A549 (cell line): ENCODE data around the gene CD82. TPM values are rescaled to one million over a fixed set of nuclear protein-coding genes. Genes with fewer than 3 reads are reported as not detected.

Source experiments
- ATAC-seq, 2 experiments: fragments of 200-7000 bp in 1 of 2; fragments of >200 bp in 1 of 2; cut with Nextera tagmentation in 1 of 2; cut with Tn5 transposase in 1 of 2; 3 replicates each; pipeline versions ENCODE4 v1.8.0 to v1.9.1; 2018 to 2020; ENCODE audit warnings: mild to moderate bottlenecking in 1 of 2, moderate library complexity in 1 of 2
- CTCF ChIA-PET: fragments of 300-600 bp; sonication (Branson Sonifier 250); formaldehyde crosslinking; extraction: SDS; loops from one replicate; lab custom pipeline; 2021; ENCODE audit warnings: antibody characterized with exemption, inconsistent platforms; lab: Yijun Ruan, JAX
- POLR2A ChIA-PET: fragments of 350-600 bp; formaldehyde crosslinking; extraction: SDS; loops from one replicate; lab custom pipeline; 2021; ENCODE audit warnings: antibody characterized with exemption, inconsistent platforms; lab: Yijun Ruan, JAX
- DNase-seq, 2 experiments: peaks; one replicate each; pipeline versions ENCODE4 v3.0.0 to v3.0.0-alpha.2; 2011 to 2016; ENCODE audit warnings: low read depth in 1 of 2, low spot score in 1 of 2
- FAIRE-seq: peaks from 2 replicates; lab custom pipeline; 2011; peaks lifted over from hg19 to GRCh38; lab: Jason Lieb, UNC
- H3K27ac ChIP-seq, 2 experiments: fragments of >200 bp; sonication (Bioruptor Twin); formaldehyde crosslinking; 3 replicates each; pipeline ENCODE4 v1.5.1; 2016 to 2017
- H3K4me1 ChIP-seq: fragments of >200 bp; sonication (Bioruptor Twin); formaldehyde crosslinking; 3 replicates; pipeline ENCODE4 v1.6.1; 2016
- H3K4me2 ChIP-seq: fragments of >200 bp; sonication (Bioruptor Twin); formaldehyde crosslinking; 3 replicates; pipeline ENCODE4 v1.6.1; 2016
- H3K4me3 ChIP-seq: fragments of >200 bp; sonication (Bioruptor Twin); formaldehyde crosslinking; 3 replicates; pipeline ENCODE4 v1.5.1; 2016
- H3K9me3 ChIP-seq: fragments of >200 bp; sonication (Bioruptor Twin); formaldehyde crosslinking; 3 replicates; pipeline ENCODE4 v1.6.1; 2016
- CBX2 ChIP-seq: fragments of 200-600 bp; sonication (generic); IDR thresholded peaks from 2 replicates; pipeline ENCODE4 v1.6.1; 2016; ENCODE audit warnings: low read depth, mild to moderate bottlenecking, borderline replicate concordance
- CHD2 ChIP-seq: fragments of 150-350 bp; IDR thresholded peaks from 2 replicates; pipeline ENCODE4 v1.6.1; 2014; ENCODE audit warnings: low read length; ENCODE audit not compliant: partially characterized antibody
- CHD4 ChIP-seq: fragments of 200-600 bp; sonication (generic); IDR thresholded peaks from 2 replicates; pipeline ENCODE4 v1.6.1; 2016; ENCODE audit warnings: antibody characterized with exemption, mild to moderate bottlenecking, borderline replicate concordance
- EHF ChIP-seq: fragments of 250-450 bp; sonication (Bioruptor Pico); IDR thresholded peaks from 2 replicates; pipeline ENCODE4 v1.5.0; 2020; ENCODE audit warnings: mild to moderate bottlenecking
- EHMT2 ChIP-seq: fragments of 200-600 bp; sonication (generic); IDR thresholded peaks from 2 replicates; pipeline ENCODE4 v1.6.1; 2016; ENCODE audit warnings: antibody characterized with exemption, low read depth, mild to moderate bottlenecking, moderate library complexity
- FOXS1 ChIP-seq: fragments of 250-450 bp; sonication (Bioruptor Pico); IDR thresholded peaks from 2 replicates; pipeline ENCODE4 v1.5.0; 2020; ENCODE audit warnings: mild to moderate bottlenecking, moderate library complexity
- HOXB5 ChIP-seq: fragments of 250-450 bp; sonication (Bioruptor Pico); IDR thresholded peaks from 2 replicates; pipeline ENCODE4 v1.5.0; 2020; ENCODE audit warnings: mild to moderate bottlenecking, moderate library complexity
- JUN ChIP-seq, 2 experiments: fragments of >200 bp; sonication (Bioruptor Twin); formaldehyde crosslinking; IDR thresholded peaks; 2 replicates in 1 of 2; 3 replicates in 1 of 2; pipeline ENCODE4 v1.6.1; 2016 to 2017
- JUNB ChIP-seq: fragments of >200 bp; sonication (Bioruptor Twin); formaldehyde crosslinking; IDR thresholded peaks from 2 replicates; pipeline ENCODE4 v1.6.1; 2016
- KDM5A ChIP-seq: fragments of 200-600 bp; sonication (generic); IDR thresholded peaks from 2 replicates; pipeline ENCODE4 v1.6.1; 2016; ENCODE audit warnings: antibody characterized with exemption, mild to moderate bottlenecking
- MAZ ChIP-seq: fragments of 150-350 bp; IDR thresholded peaks from 2 replicates; pipeline ENCODE4 v1.6.1; 2014; ENCODE audit warnings: antibody characterized with exemption, low read depth, low read length, borderline replicate concordance
- MYC ChIP-seq: IDR thresholded peaks from 2 replicates; pipeline ENCODE4 v1.6.1; 2012; ENCODE audit warnings: mild to moderate bottlenecking, inconsistent platforms, low read length, improper control_type of control experiment, borderline replicate concordance
- NFE2L2 ChIP-seq: fragments of 150-350 bp; conservative IDR thresholded peaks from 2 replicates; pipeline ENCODE4 v1.6.1; 2014; ENCODE audit warnings: low read length
- NPAS2 ChIP-seq: fragments of 250-450 bp; sonication (Bioruptor Pico); IDR thresholded peaks from 2 replicates; pipeline ENCODE4 v1.8.0; 2022; ENCODE audit warnings: mild to moderate bottlenecking, moderate library complexity, borderline replicate concordance
- NR3C1 ChIP-seq: fragments of >200 bp; sonication (Bioruptor Twin); formaldehyde crosslinking; IDR thresholded peaks from 3 replicates; pipeline ENCODE4 v1.6.1; 2017
- PHF8 ChIP-seq: fragments of 200-600 bp; sonication (generic); IDR thresholded peaks from 2 replicates; pipeline ENCODE4 v1.6.1; 2016; ENCODE audit warnings: low read depth, mild to moderate bottlenecking, antibody characterized with exemption, moderate library complexity, borderline replicate concordance
- POLR2A ChIP-seq: IDR thresholded peaks from 2 replicates; pipeline ENCODE4 v1.6.1; 2012; ENCODE audit warnings: mild to moderate bottlenecking, low read length
- RFX5 ChIP-seq: fragments of 450-650 bp; IDR thresholded peaks from 2 replicates; pipeline ENCODE4 v1.7.1; 2014; ENCODE audit warnings: antibody characterized with exemption, mild to moderate bottlenecking, moderate library complexity
- TFCP2L1 ChIP-seq: fragments of 250-450 bp; sonication (Bioruptor Pico); IDR thresholded peaks from 2 replicates; pipeline ENCODE4 v1.5.0; 2021; ENCODE audit warnings: mild to moderate bottlenecking
- ZC3H11A ChIP-seq: fragments of 450-650 bp; IDR thresholded peaks from 2 replicates; pipeline ENCODE4 v1.6.1; 2014; ENCODE audit warnings: antibody characterized with exemption, mild to moderate bottlenecking
- ZFP36 ChIP-seq: fragments of 450-650 bp; IDR thresholded peaks from 2 replicates; pipeline ENCODE4 v1.6.1; 2014; ENCODE audit warnings: borderline replicate concordance; ENCODE audit not compliant: partially characterized antibody
- ZNF302 ChIP-seq: fragments of 250-450 bp; sonication (Bioruptor Pico); IDR thresholded peaks from 2 replicates; pipeline ENCODE4 v1.9.0; 2021; ENCODE audit warnings: inconsistent platforms, mild to moderate bottlenecking, moderate library complexity
- WGBS: methylation state at CpG from one replicate; pipeline ENCODE4 v1.1.6; 2017; ENCODE audit errors: missing lambda C conversion rate; 5-methylcytosine and 5-hydroxymethylcytosine counted together
- polyA plus RNA-seq, 4 experiments: library from polyadenylated mRNA; depleted of rRNA in 3 of 4; stranded (reverse); fragments of >200 nt; fragmentation: RNase III in 1 of 4; extraction: RNeasy Plus Mini Kit Qiagen cat#74134 plus additional on column Dnase treatment in 1 of 4; gene quantifications; 2 replicates in 3 of 4; 3 replicates in 1 of 4; pipeline ENCODE4 v1.2.3, GENCODE V29; 2011 to 2017
- TF ChIP-seq, protein P1 (sequence below): fragments of 250-450 bp; sonication (Bioruptor Pico); IDR thresholded peaks from 2 replicates; pipeline ENCODE4 v1.5.0; 2020; ENCODE audit warnings: low read depth, mild to moderate bottlenecking, moderate library complexity
- TF ChIP-seq, protein P2 (sequence below): fragments of >200 bp; sonication (Bioruptor Twin); formaldehyde crosslinking; IDR thresholded peaks from 3 replicates; pipeline ENCODE4 v1.6.1; 2016
- TF ChIP-seq, protein P3 (sequence below): fragments of 200-600 bp; sonication (generic); IDR thresholded peaks from 2 replicates; pipeline ENCODE4 v1.6.1; 2016; ENCODE audit warnings: antibody characterized with exemption, mild to moderate bottlenecking, moderate library complexity
- TF ChIP-seq, protein P4 (sequence below): IDR thresholded peaks from 2 replicates; pipeline ENCODE4 v1.6.1; 2012

The CD82 gene
- polyA plus RNA-seq, 2 of the 4 experiments (the other 2 are of a cell fraction) = 2.8 to 3.2 TPM

DNA sequence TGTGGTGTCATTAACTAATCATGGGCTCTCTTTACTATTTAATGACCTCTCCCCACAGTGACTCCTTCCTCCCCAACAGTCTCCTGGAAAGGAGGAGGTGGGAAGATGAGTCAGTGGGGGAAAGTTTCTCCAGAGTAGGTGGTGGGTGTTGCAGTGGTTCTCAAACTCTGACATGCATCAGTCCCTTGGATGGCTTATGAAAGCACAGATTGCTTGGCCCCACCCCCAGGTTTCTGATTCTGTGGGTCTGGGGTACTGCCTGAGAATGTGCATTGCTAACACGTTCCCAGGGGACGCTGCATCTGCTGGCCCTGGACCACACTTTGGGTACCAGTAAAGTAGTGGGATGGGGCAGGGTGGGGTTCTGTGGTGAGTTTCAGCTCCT, 9.8 kb downstream of the CD82 start:
- Histone ChIP-seq H3K4me1 (no peaks in the 10 kb centered on the region), H3K27ac (no peak overlapping the region), H3K4me3 (no peak overlapping the region), H3K9me3 (no peaks in the 10 kb centered on the region), H3K4me2 (no peak overlapping the region)
- CTCF ChIA-PET = interaction anchor here (27.1 kb wide), 1 partner anchor 43 kb away, joined by 865 read pairs; no protein-coding TSS in a partner anchor
- ATAC-seq = no peak
- TF ChIP-seq JUN (IDR thresholded peaks at IDR 0.05) = no peak
- TF ChIP-seq HOXB5 (CRISPR knock-in tag) = no peak
- FAIRE-seq = no peak
- POLR2A ChIA-PET = no interaction called here
- WGBS = no CpG with 5 or more reads among the region's 2 CpGs
- no peak for DNase-seq

DNA sequence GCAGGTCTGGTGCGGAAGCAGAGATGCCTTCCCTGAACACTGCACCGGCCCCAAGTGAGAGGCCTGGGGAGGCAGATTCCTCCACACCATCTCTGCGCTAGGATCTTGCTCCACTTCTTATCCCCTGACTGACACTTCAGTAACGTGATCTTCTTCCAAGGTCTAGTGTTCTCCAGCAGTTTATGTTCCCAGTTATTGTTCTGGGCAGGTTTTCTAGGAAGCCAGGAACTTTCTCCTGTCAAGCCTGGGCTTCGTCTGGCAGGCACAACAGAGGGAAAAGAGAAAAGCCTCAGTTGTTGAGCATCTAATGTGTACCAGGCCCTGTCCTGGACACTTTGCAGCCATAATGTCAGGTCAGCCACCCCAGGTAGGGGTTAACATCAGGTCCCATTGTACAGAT, 10.5 kb downstream of the CD82 start:
- CTCF ChIA-PET = interaction anchor here (1.8 to 3.0 kb wide), 2 partner anchors 27 to 41 kb away, joined by 6 to 16 read pairs; no protein-coding TSS in a partner anchor
- 78% methylated on average over 5 of the region's 5 CpGs for WGBS
- Histone ChIP-seq H3K4me3 (no peak overlapping the region), H3K9me3 (no peaks in the 10 kb centered on the region), H3K4me2 (no peak overlapping the region), H3K27ac (no peak overlapping the region), H3K4me1 (no peaks in the 10 kb centered on the region)
- FAIRE-seq = no peak
- TF ChIP-seq CHD2 (no peak), JUNB (no peak), NR3C1 (no peak), NPAS2 (CRISPR knock-in tag) (no peak), EHF (CRISPR knock-in tag) (no peak), CHD4 (no peak), PHF8 (no peak), MYC (no peak), POLR2A (no peak), ZFP36 (no peak), NFE2L2 (no peak), ZNF302 (CRISPR knock-in tag) (no peak), MAZ (no peak), KDM5A (no peak), ZC3H11A (no peak)
- TF ChIP-seq, protein P1, sequence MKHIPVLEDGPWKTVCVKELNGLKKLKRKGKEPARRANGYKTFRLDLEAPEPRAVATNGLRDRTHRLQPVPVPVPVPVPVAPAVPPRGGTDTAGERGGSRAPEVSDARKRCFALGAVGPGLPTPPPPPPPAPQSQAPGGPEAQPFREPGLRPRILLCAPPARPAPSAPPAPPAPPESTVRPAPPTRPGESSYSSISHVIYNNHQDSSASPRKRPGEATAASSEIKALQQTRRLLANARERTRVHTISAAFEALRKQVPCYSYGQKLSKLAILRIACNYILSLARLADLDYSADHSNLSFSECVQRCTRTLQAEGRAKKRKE = no peak
- TF ChIP-seq, protein P2, sequence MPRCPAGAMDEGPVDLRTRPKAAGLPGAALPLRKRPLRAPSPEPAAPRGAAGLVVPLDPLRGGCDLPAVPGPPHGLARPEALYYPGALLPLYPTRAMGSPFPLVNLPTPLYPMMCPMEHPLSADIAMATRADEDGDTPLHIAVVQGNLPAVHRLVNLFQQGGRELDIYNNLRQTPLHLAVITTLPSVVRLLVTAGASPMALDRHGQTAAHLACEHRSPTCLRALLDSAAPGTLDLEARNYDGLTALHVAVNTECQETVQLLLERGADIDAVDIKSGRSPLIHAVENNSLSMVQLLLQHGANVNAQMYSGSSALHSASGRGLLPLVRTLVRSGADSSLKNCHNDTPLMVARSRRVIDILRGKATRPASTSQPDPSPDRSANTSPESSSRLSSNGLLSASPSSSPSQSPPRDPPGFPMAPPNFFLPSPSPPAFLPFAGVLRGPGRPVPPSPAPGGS = no peak
- TF ChIP-seq, protein P3, sequence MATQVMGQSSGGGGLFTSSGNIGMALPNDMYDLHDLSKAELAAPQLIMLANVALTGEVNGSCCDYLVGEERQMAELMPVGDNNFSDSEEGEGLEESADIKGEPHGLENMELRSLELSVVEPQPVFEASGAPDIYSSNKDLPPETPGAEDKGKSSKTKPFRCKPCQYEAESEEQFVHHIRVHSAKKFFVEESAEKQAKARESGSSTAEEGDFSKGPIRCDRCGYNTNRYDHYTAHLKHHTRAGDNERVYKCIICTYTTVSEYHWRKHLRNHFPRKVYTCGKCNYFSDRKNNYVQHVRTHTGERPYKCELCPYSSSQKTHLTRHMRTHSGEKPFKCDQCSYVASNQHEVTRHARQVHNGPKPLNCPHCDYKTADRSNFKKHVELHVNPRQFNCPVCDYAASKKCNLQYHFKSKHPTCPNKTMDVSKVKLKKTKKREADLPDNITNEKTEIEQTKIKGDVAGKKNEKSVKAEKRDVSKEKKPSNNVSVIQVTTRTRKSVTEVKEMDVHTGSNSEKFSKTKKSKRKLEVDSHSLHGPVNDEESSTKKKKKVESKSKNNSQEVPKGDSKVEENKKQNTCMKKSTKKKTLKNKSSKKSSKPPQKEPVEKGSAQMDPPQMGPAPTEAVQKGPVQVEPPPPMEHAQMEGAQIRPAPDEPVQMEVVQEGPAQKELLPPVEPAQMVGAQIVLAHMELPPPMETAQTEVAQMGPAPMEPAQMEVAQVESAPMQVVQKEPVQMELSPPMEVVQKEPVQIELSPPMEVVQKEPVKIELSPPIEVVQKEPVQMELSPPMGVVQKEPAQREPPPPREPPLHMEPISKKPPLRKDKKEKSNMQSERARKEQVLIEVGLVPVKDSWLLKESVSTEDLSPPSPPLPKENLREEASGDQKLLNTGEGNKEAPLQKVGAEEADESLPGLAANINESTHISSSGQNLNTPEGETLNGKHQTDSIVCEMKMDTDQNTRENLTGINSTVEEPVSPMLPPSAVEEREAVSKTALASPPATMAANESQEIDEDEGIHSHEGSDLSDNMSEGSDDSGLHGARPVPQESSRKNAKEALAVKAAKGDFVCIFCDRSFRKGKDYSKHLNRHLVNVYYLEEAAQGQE = no peak
- no peak for DNase-seq
- ATAC-seq = no peak
- POLR2A ChIA-PET = no interaction called here

DNA sequence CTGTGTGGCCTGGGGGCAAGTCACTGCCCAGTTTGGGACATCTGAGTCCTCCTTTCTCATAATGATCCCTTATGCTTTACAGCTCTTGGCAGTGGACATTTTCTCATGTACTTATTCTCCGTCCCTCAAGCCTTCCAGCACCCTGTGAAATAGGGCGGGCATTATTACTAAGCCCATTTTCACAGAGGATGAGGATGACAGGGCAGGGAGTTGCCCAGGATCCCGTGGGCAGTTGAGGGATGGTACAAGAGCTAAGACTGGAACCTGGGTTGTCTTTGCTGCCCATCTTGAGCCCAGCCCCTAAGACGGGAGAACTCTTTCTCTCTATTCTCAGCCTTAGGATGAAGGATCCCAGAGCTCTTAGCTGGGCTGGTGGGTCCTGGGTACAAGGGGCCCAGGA, 11.2 kb downstream of the CD82 start:
- DNase-seq = no peak
- 67% methylated on average over 4 of the region's 4 CpGs for WGBS
- TF ChIP-seq RFX5 (no peak), TFCP2L1 (CRISPR knock-in tag) (no peak), FOXS1 (no peak), NR3C1 (no peak), NFE2L2 (no peak), EHMT2 (no peak), CBX2 (no peak), EHF (CRISPR knock-in tag) (no peak)
- TF ChIP-seq, protein P4, sequence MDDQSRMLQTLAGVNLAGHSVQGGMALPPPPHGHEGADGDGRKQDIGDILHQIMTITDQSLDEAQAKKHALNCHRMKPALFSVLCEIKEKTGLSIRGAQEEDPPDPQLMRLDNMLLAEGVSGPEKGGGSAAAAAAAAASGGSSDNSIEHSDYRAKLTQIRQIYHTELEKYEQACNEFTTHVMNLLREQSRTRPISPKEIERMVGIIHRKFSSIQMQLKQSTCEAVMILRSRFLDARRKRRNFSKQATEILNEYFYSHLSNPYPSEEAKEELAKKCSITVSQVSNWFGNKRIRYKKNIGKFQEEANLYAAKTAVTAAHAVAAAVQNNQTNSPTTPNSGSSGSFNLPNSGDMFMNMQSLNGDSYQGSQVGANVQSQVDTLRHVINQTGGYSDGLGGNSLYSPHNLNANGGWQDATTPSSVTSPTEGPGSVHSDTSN = no peak
- TF ChIP-seq, protein P1 = no peak

More for the DNA sequence above, 11.2 kb downstream of the CD82 start:
- ChIA-PET CTCF (interaction anchor here (1.8 to 3.5 kb wide), 3 partner anchors 26 to 44 kb away, joined by 6 to 16 read pairs (median 11); no protein-coding TSS in a partner anchor), POLR2A (no interaction called here)
- FAIRE-seq (no peak), ATAC-seq (no peak)
- Histone ChIP-seq H3K4me2 (no peak overlapping the region), H3K4me3 (no peak overlapping the region), H3K4me1 (no peaks in the 10 kb centered on the region), H3K27ac (no peak overlapping the region), H3K9me3 (no peaks in the 10 kb centered on the region)
